CD4-positive, alpha-beta T cell treated with Interleukin-1 beta for 1 hour (primary cell): ENCODE measurements around the gene HERC2.
A peak's percentile ranks its signal among the peaks of the same experiment; 100 is the strongest.
"Not testable (repeated sequence)": the region's sequence is repeated elsewhere in the genome, so short reads cannot be mapped to it uniquely, and the experiment has no call there.

ENCODE experiments used
- DNase-seq, 2 donors: peaks; one replicate each; pipeline ENCODE4 v3.0.0-alpha.2; 2020 to 2022

The HERC2 gene

GRCh38 chr15:28127036-28127435 is 194.9 kb downstream of the HERC2 start:
- DNase-seq = no peak

- DNase-seq = peak in 1 of 2 donors; percentile 47
These were observed 196.0 kb downstream of the HERC2 start for GRCh38 chr15:28125673-28126651.

- DNase-seq = no peak
These were observed 197.1 kb downstream of the HERC2 start for GRCh38 chr15:28124841-28125240.

DNA sequence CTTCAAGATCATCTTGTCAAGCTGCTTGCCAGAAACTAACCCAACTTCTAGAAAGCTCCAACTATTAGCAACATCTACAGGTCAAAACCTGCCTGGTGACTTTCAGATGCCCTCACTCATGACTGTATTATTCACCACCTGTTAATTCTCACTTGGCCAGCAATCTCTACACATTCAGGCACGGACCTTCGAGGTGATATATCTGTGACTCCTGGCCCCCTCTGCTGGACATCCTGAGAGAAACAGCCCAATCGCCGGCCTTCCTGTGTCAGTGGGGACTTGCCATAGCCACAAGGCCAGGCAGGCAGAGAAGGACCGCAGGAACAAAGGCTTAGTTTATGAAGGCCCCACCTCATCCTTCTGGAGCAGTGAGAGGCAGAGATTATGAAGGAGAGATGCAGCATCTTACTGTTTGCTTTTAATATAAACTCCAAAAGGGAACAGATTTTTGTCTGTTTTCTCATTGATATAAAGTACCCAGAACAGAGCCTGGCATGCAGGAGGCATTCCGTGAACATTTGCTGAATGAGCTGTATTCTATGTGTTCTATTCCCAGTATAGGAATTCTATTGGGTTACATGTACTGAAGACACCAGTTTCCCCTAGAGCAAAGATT is 198.5 kb downstream of the HERC2 start:
- DNase-seq = peak; percentile 37 to 46

- no peak for DNase-seq
These were observed 199.7 kb downstream of the HERC2 start for GRCh38 chr15:28122038-28122949.

- DNase-seq = not testable (repeated sequence)
These were observed 200.4 kb downstream of the HERC2 start for GRCh38 chr15:28121577-28121976.

DNA sequence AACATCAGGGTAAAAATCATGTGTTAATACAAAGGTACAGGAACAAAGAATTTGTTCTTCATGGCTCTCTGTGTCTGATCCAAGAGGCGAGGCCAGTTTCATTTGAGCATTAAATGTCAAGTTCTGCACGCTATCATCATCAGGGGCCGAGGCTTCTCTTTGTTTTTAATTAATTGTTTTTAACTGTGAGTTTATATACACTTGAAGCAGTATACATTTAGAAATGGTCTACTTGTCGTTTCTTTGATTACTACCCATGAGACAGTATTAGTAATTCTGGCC is 201.7 kb downstream of the HERC2 start:
- DNase-seq = no peak

GRCh38 chr15:28118531-28118930 is 203.4 kb downstream of the HERC2 start:
- no peak for DNase-seq

DNA sequence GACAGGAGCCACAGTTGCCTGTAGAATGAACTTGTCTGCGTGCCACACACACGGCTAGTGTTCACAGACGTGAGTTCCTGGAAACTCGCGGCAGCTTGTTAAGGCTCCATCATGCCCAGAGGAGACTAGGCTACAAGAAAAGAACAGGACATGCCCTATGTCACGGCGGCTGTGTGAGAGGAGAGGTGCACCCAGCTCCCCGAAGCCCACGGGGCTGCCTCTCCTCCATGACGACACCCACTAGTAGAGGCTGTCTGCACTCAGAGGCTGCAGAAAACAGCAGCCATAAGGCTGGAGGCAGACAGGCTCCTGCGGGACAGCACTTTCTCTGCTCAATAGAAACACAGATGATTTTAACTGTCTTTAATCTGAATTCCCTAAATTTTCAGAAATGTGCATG is 203.9 kb downstream of the HERC2 start:
- DNase-seq = no peak

DNA sequence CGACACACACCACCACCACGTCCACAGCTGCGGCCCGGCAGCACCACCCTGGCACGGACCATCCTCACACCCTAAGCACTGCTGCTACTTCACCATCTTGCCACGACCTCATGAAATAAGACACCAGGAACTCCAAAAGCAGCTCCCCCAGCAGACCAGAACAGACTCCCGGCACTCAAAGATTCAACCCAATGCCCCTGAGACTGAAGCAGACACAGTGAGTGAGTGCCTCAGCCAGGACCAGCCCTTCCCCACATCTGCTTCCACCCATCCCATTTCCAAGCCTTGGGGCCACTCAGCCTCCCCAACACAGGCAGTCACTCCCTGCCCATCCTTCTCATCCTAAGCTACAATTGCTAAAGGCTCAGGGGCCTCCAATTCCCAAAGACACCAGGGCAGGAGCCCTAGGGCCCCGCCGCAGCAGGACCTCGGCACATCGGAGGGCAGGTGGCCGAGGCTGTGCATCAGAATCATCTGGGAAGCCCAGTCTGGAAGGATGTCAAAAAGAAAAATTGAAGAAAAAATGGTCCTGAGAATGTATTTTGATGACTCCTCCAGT is 204.5 kb downstream of the HERC2 start:
- DNase-seq = no peak

DNA sequence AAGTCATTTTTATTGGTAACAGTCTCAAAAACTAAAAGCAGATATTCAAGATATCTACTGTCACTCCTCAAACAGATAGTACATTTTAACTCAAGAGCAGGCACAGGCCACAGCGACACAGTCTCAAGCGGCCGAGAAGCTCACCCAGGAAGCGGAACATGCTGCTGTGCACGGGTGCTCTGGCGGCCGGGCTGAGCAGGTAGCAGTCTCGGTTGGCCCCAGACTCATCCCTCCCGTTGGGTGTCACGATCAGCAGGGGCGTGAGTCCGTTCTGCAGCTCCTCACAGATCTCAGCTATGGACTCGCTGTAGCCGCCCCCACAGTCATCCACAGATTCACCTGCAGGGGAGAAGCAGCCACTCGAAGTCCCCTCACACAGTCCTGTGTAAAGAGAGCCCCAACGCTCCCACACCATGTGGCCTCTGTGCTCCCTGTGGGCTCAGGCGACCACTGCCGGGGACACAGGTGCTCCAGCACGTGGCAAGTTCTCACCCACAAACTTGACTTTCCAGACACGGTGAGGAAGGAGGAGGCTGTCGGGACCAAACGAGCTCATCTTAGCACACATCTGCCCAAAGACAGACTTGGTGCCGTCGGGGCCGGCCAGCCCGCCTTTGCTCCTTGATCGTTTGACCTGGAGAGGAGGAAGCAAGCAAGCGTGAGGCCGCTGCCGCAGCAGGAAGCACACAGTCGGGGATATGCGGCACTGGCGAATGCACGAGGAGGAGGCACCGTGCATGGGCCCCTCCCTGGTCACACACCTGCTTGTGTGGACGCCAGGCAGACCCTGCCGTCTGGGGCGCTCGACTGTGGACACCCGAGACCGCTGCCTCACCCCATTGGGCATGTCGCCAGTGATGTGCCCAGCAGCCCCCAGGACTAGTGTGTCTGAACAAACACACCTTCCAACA is 205.2 kb downstream of the HERC2 start:
- DNase-seq = no peak

DNA sequence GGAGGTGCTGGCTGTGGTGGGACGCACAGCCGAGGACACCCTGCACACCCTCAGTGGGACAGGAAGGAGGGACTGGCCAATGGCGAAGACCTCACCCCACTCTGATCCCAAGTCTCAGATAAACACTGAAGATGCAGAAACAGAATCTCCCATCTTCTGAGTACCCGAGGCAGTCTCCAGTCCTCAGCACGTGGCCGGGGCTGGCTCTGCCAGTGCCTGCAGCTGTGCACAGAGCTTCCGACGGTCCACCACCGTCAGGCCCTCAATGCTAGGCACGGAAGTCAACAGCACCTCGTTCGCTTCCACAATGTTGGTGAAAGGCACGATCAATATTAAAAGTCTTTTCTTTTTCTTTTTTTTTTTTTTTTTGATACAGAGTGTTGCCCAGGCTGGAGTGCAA is 206.1 kb downstream of the HERC2 start:
- no peak for DNase-seq

- DNase-seq = no peak
These were observed 207.0 kb downstream of the HERC2 start for GRCh38 chr15:28114721-28115622.

GRCh38 chr15:28114114-28114455 is 207.9 kb downstream of the HERC2 start:
- DNase-seq = no peak

GRCh38 chr15:28113394-28114113 is 208.4 kb downstream of the HERC2 start:
- no peak for DNase-seq

GRCh38 chr15:28112962-28113361 is 209.0 kb downstream of the HERC2 start:
- no peak for DNase-seq

DNA sequence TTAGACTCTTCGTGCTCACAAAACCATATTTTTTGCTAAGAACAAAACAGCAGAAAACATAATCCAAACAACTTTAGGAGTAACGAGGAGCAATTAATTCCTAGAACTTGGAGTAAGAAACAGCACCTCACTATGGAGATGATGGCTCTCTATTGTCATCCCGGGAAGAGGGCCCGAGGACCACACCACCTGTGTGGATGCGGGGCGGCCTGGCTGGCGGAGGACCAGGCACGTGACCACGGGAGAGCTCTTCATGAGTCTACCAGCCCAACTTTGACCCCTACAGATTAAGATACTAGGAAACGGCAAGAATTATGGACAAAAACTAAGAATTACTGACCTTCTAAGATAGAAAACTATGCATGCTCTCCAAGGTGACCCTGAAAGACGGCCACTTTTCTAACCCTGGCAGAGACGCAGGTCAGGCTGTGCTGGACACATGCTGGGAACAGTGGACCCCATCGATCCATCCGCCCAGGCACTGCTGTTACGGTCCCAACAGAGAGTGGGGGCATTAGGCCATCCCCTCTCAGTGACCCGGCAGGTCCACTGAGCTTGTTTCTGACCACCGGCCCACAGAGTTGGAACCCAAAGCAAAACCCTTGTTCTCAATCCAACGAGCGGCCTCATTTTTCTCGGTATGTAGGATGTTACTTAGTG is 209.7 kb downstream of the HERC2 start:
- no peak for DNase-seq

- no peak for DNase-seq
These were observed 210.4 kb downstream of the HERC2 start for GRCh38 chr15:28111543-28111942.

DNA sequence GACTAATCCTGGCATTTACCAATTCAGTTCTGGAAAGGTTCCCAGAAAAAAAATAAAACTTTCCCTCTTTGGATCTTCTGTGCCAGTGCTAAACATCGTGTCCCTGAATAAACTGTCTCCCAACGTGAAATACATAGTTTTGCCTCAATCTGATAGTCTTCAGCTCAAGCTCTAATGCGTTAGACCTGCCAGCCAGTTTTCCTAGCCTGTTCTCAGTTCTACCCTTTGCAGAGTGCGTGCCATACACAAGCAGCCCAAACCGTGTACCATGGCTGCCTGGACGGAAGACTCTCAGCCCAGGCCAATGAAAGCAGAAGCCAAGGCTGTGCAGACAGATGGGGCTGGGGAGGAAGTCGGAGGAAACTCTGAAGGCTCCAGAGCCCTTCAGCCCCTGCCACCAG is 211.5 kb downstream of the HERC2 start:
- no peak for DNase-seq
